Measurements from ENCODE around the gene PASK. TPM values are rescaled to one million over a fixed set of nuclear protein-coding genes. Genes with fewer than 3 reads are reported as not detected.

PASK gene
- total and polyA plus RNA-seq, 2 of the 4 experiments (the other 2 are of a cell fraction), result 4.1 TPM

DNA sequence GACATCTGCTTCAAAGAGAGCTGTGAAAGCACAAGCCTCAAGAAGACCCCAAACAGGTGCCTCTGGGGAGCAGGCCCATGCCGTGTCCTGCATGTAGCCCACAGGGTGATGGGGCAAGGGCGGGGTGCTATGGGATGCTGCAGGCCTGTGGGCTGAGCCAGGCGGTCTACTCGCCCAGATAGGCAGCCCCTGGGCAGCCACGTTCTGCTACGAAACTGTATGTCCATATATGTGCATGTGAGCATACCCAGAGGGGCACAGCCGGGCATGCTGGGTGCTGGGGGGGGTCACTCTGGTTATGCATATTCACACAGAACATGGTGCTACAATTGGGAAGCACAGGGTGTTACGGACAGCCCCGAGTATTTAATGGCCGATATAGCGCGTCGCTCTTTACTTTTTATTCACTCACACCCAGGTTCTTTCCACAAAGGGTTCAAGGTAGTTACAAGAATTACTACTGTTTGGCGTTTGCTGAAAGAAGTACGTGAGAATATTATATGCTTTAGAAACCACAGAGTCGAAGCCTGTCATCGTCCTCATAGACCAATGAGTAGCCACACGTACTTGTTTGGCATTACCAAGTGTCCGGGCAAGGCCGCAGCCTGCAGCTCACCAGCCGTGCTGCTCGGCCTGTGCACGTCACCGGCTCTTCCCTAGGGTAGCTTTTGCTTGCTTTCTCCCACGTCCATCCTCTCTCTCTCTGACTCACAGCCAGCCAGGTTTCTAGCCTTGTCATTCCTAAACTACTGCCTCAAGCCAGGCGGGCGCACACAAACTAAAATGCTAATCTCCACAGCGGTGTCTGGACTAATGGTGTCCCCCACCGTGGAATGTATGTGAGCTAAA is 61.6 kb downstream of the PASK start:
- intact Hi-C loops (cut with micrococcal nuclease), result no loop called here
- TF ChIP-seq CHD1 (IDR thresholded peaks at IDR 0.05; ENCODE audit: low read depth, low read length), result no peak
- TF ChIP-seq MAZ (IDR thresholded peaks at IDR 0.05; ENCODE audit: borderline replicate concordance, low read depth, low read length), result no peak
- TF ChIP-seq, protein P1, sequence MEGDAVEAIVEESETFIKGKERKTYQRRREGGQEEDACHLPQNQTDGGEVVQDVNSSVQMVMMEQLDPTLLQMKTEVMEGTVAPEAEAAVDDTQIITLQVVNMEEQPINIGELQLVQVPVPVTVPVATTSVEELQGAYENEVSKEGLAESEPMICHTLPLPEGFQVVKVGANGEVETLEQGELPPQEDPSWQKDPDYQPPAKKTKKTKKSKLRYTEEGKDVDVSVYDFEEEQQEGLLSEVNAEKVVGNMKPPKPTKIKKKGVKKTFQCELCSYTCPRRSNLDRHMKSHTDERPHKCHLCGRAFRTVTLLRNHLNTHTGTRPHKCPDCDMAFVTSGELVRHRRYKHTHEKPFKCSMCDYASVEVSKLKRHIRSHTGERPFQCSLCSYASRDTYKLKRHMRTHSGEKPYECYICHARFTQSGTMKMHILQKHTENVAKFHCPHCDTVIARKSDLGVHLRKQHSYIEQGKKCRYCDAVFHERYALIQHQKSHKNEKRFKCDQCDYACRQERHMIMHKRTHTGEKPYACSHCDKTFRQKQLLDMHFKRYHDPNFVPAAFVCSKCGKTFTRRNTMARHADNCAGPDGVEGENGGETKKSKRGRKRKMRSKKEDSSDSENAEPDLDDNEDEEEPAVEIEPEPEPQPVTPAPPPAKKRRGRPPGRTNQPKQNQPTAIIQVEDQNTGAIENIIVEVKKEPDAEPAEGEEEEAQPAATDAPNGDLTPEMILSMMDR (conservative IDR thresholded peaks at IDR 0.05; ENCODE audit: low read depth, low read length), result no peak
- TF ChIP-seq, protein P2, sequence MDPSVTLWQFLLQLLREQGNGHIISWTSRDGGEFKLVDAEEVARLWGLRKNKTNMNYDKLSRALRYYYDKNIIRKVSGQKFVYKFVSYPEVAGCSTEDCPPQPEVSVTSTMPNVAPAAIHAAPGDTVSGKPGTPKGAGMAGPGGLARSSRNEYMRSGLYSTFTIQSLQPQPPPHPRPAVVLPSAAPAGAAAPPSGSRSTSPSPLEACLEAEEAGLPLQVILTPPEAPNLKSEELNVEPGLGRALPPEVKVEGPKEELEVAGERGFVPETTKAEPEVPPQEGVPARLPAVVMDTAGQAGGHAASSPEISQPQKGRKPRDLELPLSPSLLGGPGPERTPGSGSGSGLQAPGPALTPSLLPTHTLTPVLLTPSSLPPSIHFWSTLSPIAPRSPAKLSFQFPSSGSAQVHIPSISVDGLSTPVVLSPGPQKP (IDR thresholded peaks at IDR 0.05; ENCODE audit: borderline replicate concordance, low read depth, low read length), result no peak
- no peak for TF ChIP-seq FOS (IDR thresholded peaks at IDR 0.05; ENCODE audit: low read depth, low read length)
- TF ChIP-seq RFX5 (IDR thresholded peaks at IDR 0.05; ENCODE audit: low read depth, low read length), result no peak
- TF ChIP-seq NFE2L2 (IDR thresholded peaks at IDR 0.05; ENCODE audit: low read depth, low read length), result no peak
- TF ChIP-seq BHLHE40 (IDR thresholded peaks at IDR 0.05; ENCODE audit: low read depth, low read length), result no peak
- TF ChIP-seq, protein P3, sequence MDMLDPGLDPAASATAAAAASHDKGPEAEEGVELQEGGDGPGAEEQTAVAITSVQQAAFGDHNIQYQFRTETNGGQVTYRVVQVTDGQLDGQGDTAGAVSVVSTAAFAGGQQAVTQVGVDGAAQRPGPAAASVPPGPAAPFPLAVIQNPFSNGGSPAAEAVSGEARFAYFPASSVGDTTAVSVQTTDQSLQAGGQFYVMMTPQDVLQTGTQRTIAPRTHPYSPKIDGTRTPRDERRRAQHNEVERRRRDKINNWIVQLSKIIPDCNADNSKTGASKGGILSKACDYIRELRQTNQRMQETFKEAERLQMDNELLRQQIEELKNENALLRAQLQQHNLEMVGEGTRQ (IDR thresholded peaks at IDR 0.05; ENCODE audit: low read depth, low read length), result no peak
- TF ChIP-seq RCOR1 (IDR thresholded peaks at IDR 0.05; ENCODE audit: insufficient replicate concordance, low read length), result no peak
- no peak for TF ChIP-seq MAFK (IDR thresholded peaks at IDR 0.05; ENCODE audit: low read depth, low read length)
- TF ChIP-seq POLR2A (IDR thresholded peaks at IDR 0.05; ENCODE audit: low read depth, low read length), result no peak
- no peak for TF ChIP-seq CEBPB (IDR thresholded peaks at IDR 0.05; ENCODE audit: low read depth, low read length)
- no peak for TF ChIP-seq MXI1 (IDR thresholded peaks at IDR 0.05; ENCODE audit: borderline replicate concordance, low read depth, low read length)
- TF ChIP-seq SMC3 (IDR thresholded peaks at IDR 0.05; ENCODE audit: low read depth, low read length), result no peak

More for the DNA sequence above, 61.6 kb downstream of the PASK start:
- in situ Hi-C loops (cut with MboI; ENCODE audit: low sequenced_read_pairs), result no loop called here
- ChIA-PET CTCF (no interaction called here), POLR2A (ENCODE audit: unreplicated experiment) (no interaction called here)
- H3K56ac ChIP-seq (ENCODE audit: extremely low read depth, insufficient read depth, low read length), result no peak overlapping the region
- peaks cover 0 to 6% of the 10 kb centered on the region in 2 experiments; a peak in 1 of 4 replicates for H3K79me1 ChIP-seq (ENCODE audit: low read depth in 1 of 2, low read length in 2 of 2)
- H2BK20ac ChIP-seq (ENCODE audit: low read depth, low read length), result no peak overlapping the region
- H3K4me2 ChIP-seq (ENCODE audit: low read depth, low read length), result no peak overlapping the region
- no peak overlapping the region for H4K5ac ChIP-seq (ENCODE audit: low read depth, low read length)
- no peak overlapping the region for H3K4me3 ChIP-seq (ENCODE audit: insufficient read depth, low read depth, low read length)
- H3K9ac ChIP-seq (ENCODE audit: low read depth, low read length), result no peak overlapping the region
- no peak overlapping the region for H3K14ac ChIP-seq (replicated peaks; ENCODE audit: low read depth, low read length)
- H3K27ac ChIP-seq (ENCODE audit: insufficient read depth, low read length), result no peak overlapping the region
- no peak overlapping the region for H2BK5ac ChIP-seq (ENCODE audit: low read depth, low read length, poor library complexity, severe bottlenecking)
- no peaks in the 10 kb centered on the region for H3K9me3 ChIP-seq (ENCODE audit: control insufficient read depth, insufficient read depth, low read length)
- H2AK9ac ChIP-seq (replicated peaks; ENCODE audit: low read depth, low read length, poor library complexity), result no peak overlapping the region
- dilution Hi-C loops (cut with HindIII; ENCODE audit: low sequenced_read_pairs, unreplicated experiment), result no loop called here
- 94% methylated on average over 16 of the region's 29 CpGs; no CpG with 5 or more reads in 1 of the 2 experiments for WGBS, 2 experiments (ENCODE audit: extremely low coverage in 2 of 2, insufficient read length in 1 of 2)
- no peak overlapping the region for H4K8ac ChIP-seq (ENCODE audit: low read depth in 2 of 2, low read length in 2 of 2)
- no TSS peak for BruUV-seq (replicated peaks)
- ATAC-seq (ENCODE audit: low read depth), result no peak
- H3K4ac ChIP-seq (ENCODE audit: low read depth, low read length), result no peak overlapping the region
- DNase-seq, result no peak
- peaks cover 44% of the 10 kb centered on the region for H3K36me3 ChIP-seq (ENCODE audit: control insufficient read depth, insufficient read depth, low read length)
- no peak overlapping the region for H2BK15ac ChIP-seq (ENCODE audit: low read depth, low read length)
- H4K20me1 ChIP-seq (ENCODE audit: insufficient read depth, low read length), result 0 out of 2 replicates have a peak, but pooled peaks cover 2% of the 10 kb centered on the region
- H4K91ac ChIP-seq (ENCODE audit: insufficient read depth, low read depth, low read length), result no peak overlapping the region
- no peak overlapping the region for H2AFZ ChIP-seq (replicated peaks; ENCODE audit: low read length, poor library complexity)
- H3K23ac ChIP-seq (ENCODE audit: low read depth, low read length), result no peak overlapping the region
- H2BK120ac ChIP-seq (ENCODE audit: low read depth, low read length), result no peak overlapping the region
- no peaks in the 10 kb centered on the region for H3K4me1 ChIP-seq (ENCODE audit: control insufficient read depth, insufficient read depth, low read length)
- H3K9me1 ChIP-seq (ENCODE audit: insufficient read depth, low read length), result no peaks in the 10 kb centered on the region
- no peaks in the 10 kb centered on the region for H3K27me3 ChIP-seq (ENCODE audit: control insufficient read depth, insufficient read depth, low read length)
- H2AK5ac ChIP-seq (ENCODE audit: low read depth, low read length), result no peak overlapping the region
- H3K18ac ChIP-seq (ENCODE audit: low read depth, low read length), result no peak overlapping the region

All from IMR-90 (cell line).